ENCODE data around the gene TOGARAM2.

The TOGARAM2 gene

GRCh38 chr2:29032189-29032588, 51.1 kb downstream of the TOGARAM2 start:
- H3K27me3 ChIP-seq (ENCODE audit: control insufficient read depth in 1 of 2, insufficient read depth in 2 of 2, low read length in 2 of 2), result no peaks in the 10 kb centered on the region
- no peaks in the 10 kb centered on the region for H3K4me1 ChIP-seq (ENCODE audit: insufficient read depth, low read length)
- H3K9ac ChIP-seq (ENCODE audit: low read length), result no peak overlapping the region
- no peaks in the 10 kb centered on the region for H3K36me3 ChIP-seq (ENCODE audit: insufficient read depth, low read length)
- no peak overlapping the region for H3K4me3 ChIP-seq (ENCODE audit: low read depth in 1 of 2, low read length in 2 of 2)
- no peak overlapping the region for H3K27ac ChIP-seq (ENCODE audit: low read depth, low read length)
- no peaks in the 10 kb centered on the region for H3K9me3 ChIP-seq (ENCODE audit: low read length)

- Histone ChIP-seq H3K4me3 (ENCODE audit: low read depth in 1 of 2, low read length in 2 of 2) (no peak overlapping the region), H3K36me3 (ENCODE audit: insufficient read depth, low read length) (no peaks in the 10 kb centered on the region), H3K9ac (ENCODE audit: low read length) (no peak overlapping the region), H3K9me3 (ENCODE audit: low read length) (no peaks in the 10 kb centered on the region), H3K27ac (ENCODE audit: low read depth, low read length) (no peak overlapping the region), H3K4me1 (ENCODE audit: insufficient read depth, low read length) (peaks cover 6% of the 10 kb centered on the region), H3K27me3 (ENCODE audit: control insufficient read depth in 1 of 2, insufficient read depth in 2 of 2, low read length in 2 of 2) (no peaks in the 10 kb centered on the region)
Measured at GRCh38 chr2:29033172-29033571, 52.1 kb downstream of the TOGARAM2 start.

- H3K36me3 ChIP-seq (ENCODE audit: insufficient read depth, low read length), result no peaks in the 10 kb centered on the region
- H3K27ac ChIP-seq (ENCODE audit: low read depth, low read length), result no peak overlapping the region
- H3K27me3 ChIP-seq (ENCODE audit: control insufficient read depth in 1 of 2, insufficient read depth in 2 of 2, low read length in 2 of 2), result no peaks in the 10 kb centered on the region
Measured at GRCh38 chr2:29033656-29034055, 52.6 kb downstream of the TOGARAM2 start.

GRCh38 chr2:29035016-29035745, 54.1 kb downstream of the TOGARAM2 start:
- Histone ChIP-seq H3K36me3 (ENCODE audit: insufficient read depth, low read length) (no peaks in the 10 kb centered on the region), H3K4me1 (ENCODE audit: insufficient read depth, low read length) (peaks cover 19% of the 10 kb centered on the region)

More at GRCh38 chr2:29033656-29034055, 52.6 kb downstream of the TOGARAM2 start:
- H3K4me3 ChIP-seq (ENCODE audit: low read depth in 1 of 2, low read length in 2 of 2), result no peak overlapping the region
- no peak overlapping the region for H3K9ac ChIP-seq (ENCODE audit: low read length)
- no peaks in the 10 kb centered on the region for H3K9me3 ChIP-seq (ENCODE audit: low read length)
- peaks cover 8% of the 10 kb centered on the region for H3K4me1 ChIP-seq (ENCODE audit: insufficient read depth, low read length)

GRCh38 chr2:29039718-29040480, 58.8 kb downstream of the TOGARAM2 start:
- Histone ChIP-seq H3K27ac (ENCODE audit: low read depth, low read length) (no peak overlapping the region), H3K27me3 (ENCODE audit: control insufficient read depth in 1 of 2, insufficient read depth in 2 of 2, low read length in 2 of 2) (no peaks in the 10 kb centered on the region), H3K9ac (ENCODE audit: low read length) (no peak overlapping the region), H3K4me1 (ENCODE audit: insufficient read depth, low read length) (peaks cover 25% of the 10 kb centered on the region), H3K4me3 (ENCODE audit: low read depth in 1 of 2, low read length in 2 of 2) (no peak overlapping the region), H3K9me3 (ENCODE audit: low read length) (no peaks in the 10 kb centered on the region), H3K36me3 (ENCODE audit: insufficient read depth, low read length) (no peaks in the 10 kb centered on the region)

More at GRCh38 chr2:29035016-29035745, 54.1 kb downstream of the TOGARAM2 start:
- no peak overlapping the region for H3K27ac ChIP-seq (ENCODE audit: low read depth, low read length)
- no peak overlapping the region for H3K9ac ChIP-seq (ENCODE audit: low read length)
- H3K9me3 ChIP-seq (ENCODE audit: low read length), result no peaks in the 10 kb centered on the region
- H3K27me3 ChIP-seq (ENCODE audit: control insufficient read depth in 1 of 2, insufficient read depth in 2 of 2, low read length in 2 of 2), result no peaks in the 10 kb centered on the region
- no peak overlapping the region for H3K4me3 ChIP-seq (ENCODE audit: low read depth in 1 of 2, low read length in 2 of 2)

- no peaks in the 10 kb centered on the region for H3K9me3 ChIP-seq (ENCODE audit: low read length)
Measured at GRCh38 chr2:29040552-29040951, 59.5 kb downstream of the TOGARAM2 start.

GRCh38 chr2:29041161-29041660, 60.1 kb downstream of the TOGARAM2 start:
- no peaks in the 10 kb centered on the region for H3K9me3 ChIP-seq (ENCODE audit: low read length)
- H3K4me1 ChIP-seq (ENCODE audit: insufficient read depth, low read length), result peaks cover 25% of the 10 kb centered on the region
- no peaks in the 10 kb centered on the region for H3K27me3 ChIP-seq (ENCODE audit: control insufficient read depth in 1 of 2, insufficient read depth in 2 of 2, low read length in 2 of 2)
- no peak overlapping the region for H3K4me3 ChIP-seq (ENCODE audit: low read depth in 1 of 2, low read length in 2 of 2)
- H3K9ac ChIP-seq (ENCODE audit: low read length), result no peak overlapping the region
- H3K36me3 ChIP-seq (ENCODE audit: insufficient read depth, low read length), result no peaks in the 10 kb centered on the region
- no peak overlapping the region for H3K27ac ChIP-seq (ENCODE audit: low read depth, low read length)

More at GRCh38 chr2:29040552-29040951, 59.5 kb downstream of the TOGARAM2 start:
- H3K4me1 ChIP-seq (ENCODE audit: insufficient read depth, low read length), result peaks cover 25% of the 10 kb centered on the region
- H3K27ac ChIP-seq (ENCODE audit: low read depth, low read length), result no peak overlapping the region
- no peak overlapping the region for H3K4me3 ChIP-seq (ENCODE audit: low read depth in 1 of 2, low read length in 2 of 2)
- H3K27me3 ChIP-seq (ENCODE audit: control insufficient read depth in 1 of 2, insufficient read depth in 2 of 2, low read length in 2 of 2), result no peaks in the 10 kb centered on the region
- no peaks in the 10 kb centered on the region for H3K36me3 ChIP-seq (ENCODE audit: insufficient read depth, low read length)
- no peak overlapping the region for H3K9ac ChIP-seq (ENCODE audit: low read length)

GRCh38 chr2:29042561-29043075, 61.5 kb downstream of the TOGARAM2 start:
- Histone ChIP-seq H3K27ac (ENCODE audit: low read depth, low read length) (no peak overlapping the region), H3K9me3 (ENCODE audit: low read length) (no peaks in the 10 kb centered on the region), H3K4me1 (ENCODE audit: insufficient read depth, low read length) (peaks cover 25% of the 10 kb centered on the region), H3K9ac (ENCODE audit: low read length) (no peak overlapping the region), H3K36me3 (ENCODE audit: insufficient read depth, low read length) (no peaks in the 10 kb centered on the region), H3K4me3 (ENCODE audit: low read depth in 1 of 2, low read length in 2 of 2) (no peak overlapping the region), H3K27me3 (ENCODE audit: control insufficient read depth in 1 of 2, insufficient read depth in 2 of 2, low read length in 2 of 2) (no peaks in the 10 kb centered on the region)

- Histone ChIP-seq H3K4me3 (ENCODE audit: low read depth in 1 of 2, low read length in 2 of 2) (no peak overlapping the region), H3K9ac (ENCODE audit: low read length) (no peak overlapping the region), H3K27ac (ENCODE audit: low read depth, low read length) (no peak overlapping the region), H3K27me3 (ENCODE audit: control insufficient read depth in 1 of 2, insufficient read depth in 2 of 2, low read length in 2 of 2) (no peaks in the 10 kb centered on the region), H3K36me3 (ENCODE audit: insufficient read depth, low read length) (no peaks in the 10 kb centered on the region), H3K4me1 (ENCODE audit: insufficient read depth, low read length) (peaks cover 9% of the 10 kb centered on the region), H3K9me3 (ENCODE audit: low read length) (no peaks in the 10 kb centered on the region)
Measured at GRCh38 chr2:29044459-29044858, 63.4 kb downstream of the TOGARAM2 start.

- no peaks in the 10 kb centered on the region for H3K4me1 ChIP-seq (ENCODE audit: insufficient read depth, low read length)
- H3K9ac ChIP-seq (ENCODE audit: low read length), result no peak overlapping the region
- no peak overlapping the region for H3K4me3 ChIP-seq (ENCODE audit: low read depth in 1 of 2, low read length in 2 of 2)
- H3K27me3 ChIP-seq (ENCODE audit: control insufficient read depth in 1 of 2, insufficient read depth in 2 of 2, low read length in 2 of 2), result no peaks in the 10 kb centered on the region
- H3K9me3 ChIP-seq (ENCODE audit: low read length), result no peaks in the 10 kb centered on the region
- no peaks in the 10 kb centered on the region for H3K36me3 ChIP-seq (ENCODE audit: insufficient read depth, low read length)
- H3K27ac ChIP-seq (ENCODE audit: low read depth, low read length), result no peak overlapping the region
Measured at GRCh38 chr2:29046321-29046720, 65.2 kb downstream of the TOGARAM2 start.

GRCh38 chr2:29047083-29047845, 66.2 kb downstream of the TOGARAM2 start:
- H3K4me1 ChIP-seq (ENCODE audit: insufficient read depth, low read length), result no peaks in the 10 kb centered on the region
- no peak overlapping the region for H3K9ac ChIP-seq (ENCODE audit: low read length)
- no peak overlapping the region for H3K27ac ChIP-seq (ENCODE audit: low read depth, low read length)
- H3K36me3 ChIP-seq (ENCODE audit: insufficient read depth, low read length), result no peaks in the 10 kb centered on the region
- no peaks in the 10 kb centered on the region for H3K27me3 ChIP-seq (ENCODE audit: control insufficient read depth in 1 of 2, insufficient read depth in 2 of 2, low read length in 2 of 2)
- H3K9me3 ChIP-seq (ENCODE audit: low read length), result no peaks in the 10 kb centered on the region
- H3K4me3 ChIP-seq (ENCODE audit: low read depth in 1 of 2, low read length in 2 of 2), result no peak overlapping the region

Data from muscle layer of colon (tissue), 2 donors.